Measurements from ENCODE around the gene MAP3K20.

DNA sequence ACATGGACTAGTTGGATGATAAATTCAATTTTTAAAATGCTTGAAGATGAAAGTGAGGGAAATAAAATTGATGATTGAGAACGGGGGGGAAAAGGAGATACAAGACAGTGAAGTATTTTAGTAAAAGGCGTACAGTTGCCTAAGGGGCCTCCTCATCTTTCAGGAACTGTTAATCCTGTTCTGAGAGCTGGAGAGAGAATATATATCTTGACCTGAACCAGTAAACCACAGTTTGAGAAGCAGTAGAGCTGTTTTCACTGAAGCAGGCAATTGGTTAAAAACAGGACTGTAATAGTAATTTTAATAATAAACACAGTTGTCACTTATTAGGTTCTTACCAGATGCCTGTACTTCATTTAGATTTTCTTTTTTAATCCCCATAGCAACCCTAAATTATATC, 137.5 kb downstream of the MAP3K20 start:
- TF ChIP-seq, protein P1, sequence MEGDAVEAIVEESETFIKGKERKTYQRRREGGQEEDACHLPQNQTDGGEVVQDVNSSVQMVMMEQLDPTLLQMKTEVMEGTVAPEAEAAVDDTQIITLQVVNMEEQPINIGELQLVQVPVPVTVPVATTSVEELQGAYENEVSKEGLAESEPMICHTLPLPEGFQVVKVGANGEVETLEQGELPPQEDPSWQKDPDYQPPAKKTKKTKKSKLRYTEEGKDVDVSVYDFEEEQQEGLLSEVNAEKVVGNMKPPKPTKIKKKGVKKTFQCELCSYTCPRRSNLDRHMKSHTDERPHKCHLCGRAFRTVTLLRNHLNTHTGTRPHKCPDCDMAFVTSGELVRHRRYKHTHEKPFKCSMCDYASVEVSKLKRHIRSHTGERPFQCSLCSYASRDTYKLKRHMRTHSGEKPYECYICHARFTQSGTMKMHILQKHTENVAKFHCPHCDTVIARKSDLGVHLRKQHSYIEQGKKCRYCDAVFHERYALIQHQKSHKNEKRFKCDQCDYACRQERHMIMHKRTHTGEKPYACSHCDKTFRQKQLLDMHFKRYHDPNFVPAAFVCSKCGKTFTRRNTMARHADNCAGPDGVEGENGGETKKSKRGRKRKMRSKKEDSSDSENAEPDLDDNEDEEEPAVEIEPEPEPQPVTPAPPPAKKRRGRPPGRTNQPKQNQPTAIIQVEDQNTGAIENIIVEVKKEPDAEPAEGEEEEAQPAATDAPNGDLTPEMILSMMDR (IDR thresholded peaks at IDR 0.05) = no peak
- TF ChIP-seq EZH2 (IDR thresholded peaks at IDR 0.05) (no peak), EZH2phosphoT487 (IDR thresholded peaks at IDR 0.05) (no peak)

Measured in neural progenitor cell (in vitro differentiated cells).